ENCODE data around the gene CNTNAP2.

DNA sequence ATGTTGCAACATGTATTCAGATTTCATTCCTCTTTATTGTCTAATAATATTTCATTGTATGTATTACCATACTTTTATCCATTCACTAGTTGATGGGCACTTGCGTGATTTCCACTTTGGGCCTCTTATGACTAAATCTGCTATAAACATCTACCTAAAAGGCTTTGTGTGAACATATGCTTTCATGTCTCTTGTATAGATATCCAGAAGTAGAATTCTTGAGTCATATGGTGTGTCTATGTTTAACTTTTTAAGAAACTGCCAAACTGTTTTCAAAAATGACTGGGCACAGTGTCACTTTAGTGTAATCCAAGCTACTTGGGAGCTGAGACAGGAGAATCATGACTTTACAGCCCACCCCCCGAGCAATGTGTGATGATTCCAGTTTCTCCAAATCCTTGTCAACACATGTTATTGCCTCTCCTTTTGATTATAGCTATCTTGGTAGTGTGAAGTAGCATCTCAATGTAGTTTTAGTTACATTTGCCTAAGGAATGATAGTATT, 1855.1 kb downstream of the CNTNAP2 start:
- TF ChIP-seq, protein P1, sequence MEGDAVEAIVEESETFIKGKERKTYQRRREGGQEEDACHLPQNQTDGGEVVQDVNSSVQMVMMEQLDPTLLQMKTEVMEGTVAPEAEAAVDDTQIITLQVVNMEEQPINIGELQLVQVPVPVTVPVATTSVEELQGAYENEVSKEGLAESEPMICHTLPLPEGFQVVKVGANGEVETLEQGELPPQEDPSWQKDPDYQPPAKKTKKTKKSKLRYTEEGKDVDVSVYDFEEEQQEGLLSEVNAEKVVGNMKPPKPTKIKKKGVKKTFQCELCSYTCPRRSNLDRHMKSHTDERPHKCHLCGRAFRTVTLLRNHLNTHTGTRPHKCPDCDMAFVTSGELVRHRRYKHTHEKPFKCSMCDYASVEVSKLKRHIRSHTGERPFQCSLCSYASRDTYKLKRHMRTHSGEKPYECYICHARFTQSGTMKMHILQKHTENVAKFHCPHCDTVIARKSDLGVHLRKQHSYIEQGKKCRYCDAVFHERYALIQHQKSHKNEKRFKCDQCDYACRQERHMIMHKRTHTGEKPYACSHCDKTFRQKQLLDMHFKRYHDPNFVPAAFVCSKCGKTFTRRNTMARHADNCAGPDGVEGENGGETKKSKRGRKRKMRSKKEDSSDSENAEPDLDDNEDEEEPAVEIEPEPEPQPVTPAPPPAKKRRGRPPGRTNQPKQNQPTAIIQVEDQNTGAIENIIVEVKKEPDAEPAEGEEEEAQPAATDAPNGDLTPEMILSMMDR (IDR thresholded peaks at IDR 0.05 in 2 of 3, conservative IDR thresholded peaks at IDR 0.05 in 1 of 3; ENCODE audit: insufficient read depth in 2 of 3, low read depth in 1 of 3, low read length in 3 of 3), result no peak
- TF ChIP-seq, protein P2, sequence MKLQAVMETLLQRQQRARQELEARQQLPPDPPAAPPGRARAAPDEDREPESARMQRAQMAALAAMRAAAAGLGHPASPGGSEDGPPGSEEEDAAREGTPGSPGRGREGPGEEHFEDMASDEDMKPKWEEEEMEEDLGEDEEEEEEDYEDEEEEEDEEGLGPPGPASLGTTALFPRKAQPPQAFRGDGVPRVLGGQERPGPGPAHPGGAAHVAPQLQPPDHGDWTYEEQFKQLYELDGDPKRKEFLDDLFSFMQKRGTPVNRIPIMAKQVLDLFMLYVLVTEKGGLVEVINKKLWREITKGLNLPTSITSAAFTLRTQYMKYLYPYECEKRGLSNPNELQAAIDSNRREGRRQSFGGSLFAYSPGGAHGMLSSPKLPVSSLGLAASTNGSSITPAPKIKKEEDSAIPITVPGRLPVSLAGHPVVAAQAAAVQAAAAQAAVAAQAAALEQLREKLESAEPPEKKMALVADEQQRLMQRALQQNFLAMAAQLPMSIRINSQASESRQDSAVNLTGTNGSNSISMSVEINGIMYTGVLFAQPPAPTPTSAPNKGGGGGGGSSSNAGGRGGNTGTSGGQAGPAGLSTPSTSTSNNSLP (IDR thresholded peaks at IDR 0.05; ENCODE audit: borderline replicate concordance, low read depth, low read length), result no peak
- no peak for TF ChIP-seq CHD2 (IDR thresholded peaks at IDR 0.05; ENCODE audit: low read depth, low read length)
- TF ChIP-seq, protein P3, sequence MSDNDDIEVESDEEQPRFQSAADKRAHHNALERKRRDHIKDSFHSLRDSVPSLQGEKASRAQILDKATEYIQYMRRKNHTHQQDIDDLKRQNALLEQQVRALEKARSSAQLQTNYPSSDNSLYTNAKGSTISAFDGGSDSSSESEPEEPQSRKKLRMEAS (CRISPR knock-in tag; IDR thresholded peaks at IDR 0.05), result no peak
